T-helper 22 cell (primary cell): ENCODE data around the gene GPR25.
"Not testable (repeated sequence)": the region's sequence is repeated elsewhere in the genome, so short reads cannot be mapped to it uniquely, and the experiment has no call there.

ENCODE experiments used
- DNase-seq: peaks from one replicate; pipeline ENCODE4 v3.0.0-alpha.2; 2020; ENCODE audit warnings: low read depth

GPR25 gene

DNA sequence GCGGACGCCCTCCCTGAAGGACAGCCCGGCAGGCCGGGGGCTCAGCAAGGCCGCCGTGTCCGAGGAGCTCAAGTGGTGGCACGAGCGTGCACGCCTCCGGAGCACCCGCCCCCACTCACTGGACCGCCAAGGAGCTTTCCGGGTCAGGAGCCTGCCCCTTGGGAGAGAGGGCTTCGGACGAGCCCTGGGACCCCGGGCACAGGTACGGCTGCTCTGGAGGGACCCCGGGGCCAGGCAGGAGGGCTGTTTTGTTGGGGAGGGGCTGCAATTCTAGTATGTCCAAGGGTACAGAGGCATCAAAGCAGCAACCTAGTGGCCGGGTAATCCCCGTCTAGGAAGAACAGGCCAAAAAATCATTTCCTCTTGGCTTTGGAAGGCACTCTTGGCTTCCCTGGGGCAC is 39.2 kb downstream of the GPR25 start:
- not testable (repeated sequence) for DNase-seq

DNA sequence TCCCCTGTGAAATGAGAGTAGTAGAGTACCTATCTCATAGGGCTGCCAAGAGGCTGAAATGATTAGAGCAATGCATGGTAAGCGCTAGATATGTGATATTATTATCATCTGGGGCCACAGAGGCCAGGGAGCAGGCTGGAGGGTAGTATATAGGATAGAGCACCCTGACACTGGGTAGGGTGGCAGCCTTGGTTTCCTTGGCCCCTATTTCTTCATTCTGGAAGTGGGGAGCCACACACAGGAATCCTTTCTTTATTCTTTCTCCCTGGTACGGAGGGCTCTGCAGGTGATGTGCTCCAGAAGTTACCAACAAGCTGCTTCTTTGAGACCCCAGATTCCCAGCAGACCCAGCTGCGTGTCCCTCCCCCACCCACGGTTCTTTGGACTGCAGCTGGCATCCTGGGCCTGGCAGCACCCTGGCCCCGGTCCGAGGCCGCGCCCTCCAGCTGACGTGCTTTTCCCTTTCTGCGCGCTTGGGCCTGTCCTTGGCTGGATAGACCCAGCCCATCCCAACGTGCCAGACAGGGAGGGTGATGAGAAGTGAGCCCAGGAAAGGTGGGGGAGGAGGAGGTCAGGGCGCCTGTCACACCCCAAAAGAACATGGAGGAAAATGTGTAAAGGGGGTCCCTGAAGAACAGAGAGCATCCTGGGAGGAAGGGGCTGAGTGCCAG is 40.1 kb downstream of the GPR25 start:
- no peak for DNase-seq

DNA sequence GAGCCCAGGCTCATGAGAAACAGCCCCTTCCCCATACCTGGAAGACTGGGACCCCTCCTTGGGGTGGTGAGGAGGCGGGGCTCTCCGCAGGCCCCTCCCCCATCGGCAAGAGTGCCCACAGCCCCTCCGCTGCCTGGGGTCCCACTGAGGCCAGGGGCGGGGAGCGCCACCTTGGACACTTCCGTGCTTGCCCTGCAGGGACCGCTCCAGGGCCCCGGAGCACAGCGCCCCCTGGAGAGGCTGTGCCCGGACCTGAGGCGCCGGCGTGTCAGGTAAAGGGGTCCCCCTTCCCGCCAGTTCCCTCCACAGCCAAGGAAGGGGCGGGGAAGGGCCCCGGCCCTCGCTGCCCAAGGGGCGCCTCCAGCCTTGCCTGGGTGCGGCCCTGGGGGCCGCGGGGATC is 43.4 kb downstream of the GPR25 start:
- no peak for DNase-seq

DNA sequence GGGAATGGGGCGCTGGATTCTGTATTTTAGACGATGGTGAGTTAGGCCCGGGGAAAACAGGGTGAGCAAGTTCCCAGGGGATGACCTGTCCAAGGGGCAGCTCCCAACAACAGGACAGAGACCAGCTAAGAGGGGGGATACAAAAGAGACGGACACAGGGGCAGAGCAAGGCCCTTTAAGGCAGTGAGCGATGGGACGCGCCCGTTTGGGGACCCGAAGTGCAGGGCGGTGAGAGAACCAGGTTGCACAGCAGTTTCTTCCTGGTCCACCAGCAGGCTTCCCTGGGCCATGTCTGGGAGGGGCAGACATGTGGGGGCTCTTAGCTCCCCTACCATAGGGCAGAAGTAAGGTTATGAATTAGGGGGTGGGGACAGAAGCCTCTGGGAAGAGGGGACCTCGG is 43.9 kb downstream of the GPR25 start:
- DNase-seq: no peak

DNA sequence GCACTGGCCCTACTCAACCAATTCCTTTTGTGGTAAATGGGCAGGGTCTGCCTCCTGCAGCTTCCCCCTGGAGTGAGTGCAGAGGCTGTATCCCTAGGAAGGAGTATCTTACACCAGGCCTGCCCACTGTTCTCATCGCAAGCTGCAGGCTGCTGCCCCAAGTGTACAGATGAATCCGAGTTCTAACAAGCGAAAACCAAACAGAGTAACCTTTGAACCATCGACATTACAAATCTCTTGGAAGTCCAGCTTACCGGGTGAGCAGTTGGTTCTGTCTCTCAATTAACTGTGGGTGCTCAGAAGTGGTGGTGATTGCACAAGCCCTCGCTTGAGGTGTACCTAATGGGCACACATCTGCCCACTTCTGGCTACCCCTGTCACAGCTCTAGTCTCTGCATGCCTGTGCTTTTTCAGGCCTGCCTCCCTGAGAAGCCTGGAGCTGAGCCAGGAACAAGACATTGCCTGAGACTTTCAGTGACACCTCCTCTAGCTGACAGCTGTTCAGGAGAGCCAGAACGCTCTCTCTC is 44.6 kb downstream of the GPR25 start:
- DNase-seq: no peak

DNA sequence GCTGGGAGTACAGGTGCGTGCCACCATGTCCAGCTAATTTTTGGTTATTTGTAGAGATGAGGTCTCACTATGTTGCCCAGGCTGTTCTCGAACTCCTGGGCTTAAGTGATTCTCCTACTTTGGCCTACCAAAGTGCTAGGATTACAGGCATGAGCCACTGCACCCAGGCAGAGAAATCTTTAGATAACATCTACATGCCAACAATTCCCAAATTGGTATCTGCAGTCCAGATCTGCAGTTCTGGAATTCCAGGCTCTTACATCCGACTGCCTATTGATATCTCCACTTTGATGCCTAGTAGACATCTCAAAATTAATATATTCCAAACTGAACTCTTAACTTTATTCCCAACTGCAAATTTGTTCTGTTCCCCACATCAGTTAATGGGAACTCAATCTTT is 45.2 kb downstream of the GPR25 start:
- no peak for DNase-seq

DNA sequence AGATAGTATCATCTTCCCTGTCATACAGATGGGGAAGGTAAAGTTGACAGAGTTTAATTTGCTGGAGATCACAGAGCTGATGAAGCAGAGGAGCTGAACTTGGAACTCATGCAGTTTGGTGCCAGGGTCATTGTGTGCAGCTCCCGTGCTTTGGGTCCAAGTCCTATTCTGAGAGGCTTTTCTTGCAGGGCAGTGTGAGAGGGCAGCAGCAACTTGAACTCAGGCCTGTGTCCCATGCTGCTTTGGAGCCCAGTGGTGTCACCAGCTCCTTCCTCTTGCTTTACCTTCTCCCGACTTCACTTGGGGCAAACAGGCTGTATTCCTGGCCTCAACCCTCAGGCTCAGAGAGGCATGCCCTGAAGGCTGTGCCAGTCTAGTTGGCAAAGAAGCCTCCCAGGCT is 46.6 kb downstream of the GPR25 start:
- DNase-seq: no peak

DNA sequence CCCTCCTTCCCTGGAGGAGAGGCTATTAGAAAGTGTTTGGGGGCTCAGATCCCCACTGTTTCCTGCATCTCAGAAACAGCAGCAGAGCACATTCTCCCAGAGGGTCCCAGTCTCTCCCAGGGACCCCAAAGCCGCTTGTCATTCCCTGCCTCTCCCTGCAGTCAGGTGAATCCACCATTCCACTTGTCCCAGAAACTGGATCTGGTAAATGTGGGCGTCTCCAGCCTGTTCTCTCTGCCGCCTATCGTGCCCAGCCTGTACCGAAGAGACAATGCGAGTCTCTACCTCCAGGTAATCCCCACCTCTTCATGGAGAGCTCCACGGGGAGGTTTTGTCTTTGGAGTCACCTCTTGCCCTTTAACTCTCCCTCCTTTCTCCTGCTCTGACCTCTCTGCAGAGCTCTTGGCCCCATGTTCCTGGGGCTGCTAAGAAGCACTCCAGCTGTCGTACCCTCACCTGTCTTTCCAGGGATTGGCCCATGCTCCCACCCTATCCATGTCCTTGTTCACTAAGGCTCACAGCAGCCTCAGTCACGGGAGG is 48.9 kb downstream of the GPR25 start:
- no peak for DNase-seq

DNA sequence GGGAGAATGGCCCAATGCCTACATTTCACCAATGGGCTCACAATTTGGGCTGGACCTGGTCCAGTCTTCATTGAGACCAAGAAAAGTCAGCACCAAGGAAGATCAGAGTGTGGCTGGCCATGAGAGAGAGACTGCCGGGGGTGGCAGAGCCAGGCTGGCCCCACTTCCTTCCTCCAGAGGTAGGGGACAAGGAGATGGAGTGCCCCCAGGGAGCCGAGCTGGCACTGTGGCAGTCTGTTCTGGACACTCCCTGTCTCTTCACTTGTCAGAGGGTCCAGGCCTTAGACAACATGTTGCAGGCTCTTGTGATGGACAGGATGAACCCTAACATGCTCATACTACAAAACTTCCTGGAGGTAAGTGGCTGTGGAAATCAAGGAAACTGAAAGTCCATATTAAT is 49.6 kb downstream of the GPR25 start:
- no peak for DNase-seq

DNA sequence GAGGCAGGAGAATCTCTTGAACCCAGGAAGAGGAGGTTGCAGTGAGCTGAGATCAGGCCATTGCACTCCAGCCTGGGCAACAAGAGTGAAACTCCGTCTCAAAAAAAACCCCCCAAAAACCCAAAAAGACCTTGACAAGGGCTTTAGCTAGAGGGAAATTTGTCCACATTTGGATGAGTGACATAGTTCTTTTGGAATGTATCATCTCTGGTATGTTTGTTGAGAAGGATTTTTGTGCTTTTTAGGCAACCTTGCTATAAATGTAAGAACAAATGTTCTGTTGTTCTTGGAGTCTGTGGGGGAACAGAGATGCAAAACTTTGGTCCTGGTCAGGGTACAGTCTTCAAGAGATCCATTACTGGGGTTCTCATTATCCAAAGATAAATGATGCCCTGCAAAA is 50.8 kb downstream of the GPR25 start:
- DNase-seq: no peak
